ENCODE results near the gene DOHH. TPM values are rescaled to one million over a fixed set of nuclear protein-coding genes. Genes with fewer than 3 reads are reported as not detected.

DOHH gene
- total RNA-seq, 1 donor from 2014 or later, result 15.0 TPM

- TF ChIP-seq CTCF (IDR thresholded peaks at IDR 0.05) (no peak), POLR2AphosphoS5 (IDR thresholded peaks at IDR 0.05; ENCODE audit: insufficient read depth in 1 of 2, low read depth in 1 of 2) (peak in 1 of 2 donors; percentile 28)
- H3K4me3 ChIP-seq, result no peak overlapping the region
- intact Hi-C loops (cut with DNase I), result no loop called here
- peak overlapping the region; percentile 69 for H3K27ac ChIP-seq
- H3K27me3 ChIP-seq, result no peaks in the 10 kb centered on the region
- no peaks in the 10 kb centered on the region for H3K9me3 ChIP-seq
- peaks cover 30% of the 10 kb centered on the region for H3K4me1 ChIP-seq
- H3K36me3 ChIP-seq, result peaks cover 0 to 20% of the 10 kb centered on the region in 2 donors
- no peak for DNase-seq (ENCODE audit: extremely low spot score in 2 of 2)
Measured at GRCh38 chr19:3463714-3464586, 36.5 kb downstream of the DOHH start.

DNA sequence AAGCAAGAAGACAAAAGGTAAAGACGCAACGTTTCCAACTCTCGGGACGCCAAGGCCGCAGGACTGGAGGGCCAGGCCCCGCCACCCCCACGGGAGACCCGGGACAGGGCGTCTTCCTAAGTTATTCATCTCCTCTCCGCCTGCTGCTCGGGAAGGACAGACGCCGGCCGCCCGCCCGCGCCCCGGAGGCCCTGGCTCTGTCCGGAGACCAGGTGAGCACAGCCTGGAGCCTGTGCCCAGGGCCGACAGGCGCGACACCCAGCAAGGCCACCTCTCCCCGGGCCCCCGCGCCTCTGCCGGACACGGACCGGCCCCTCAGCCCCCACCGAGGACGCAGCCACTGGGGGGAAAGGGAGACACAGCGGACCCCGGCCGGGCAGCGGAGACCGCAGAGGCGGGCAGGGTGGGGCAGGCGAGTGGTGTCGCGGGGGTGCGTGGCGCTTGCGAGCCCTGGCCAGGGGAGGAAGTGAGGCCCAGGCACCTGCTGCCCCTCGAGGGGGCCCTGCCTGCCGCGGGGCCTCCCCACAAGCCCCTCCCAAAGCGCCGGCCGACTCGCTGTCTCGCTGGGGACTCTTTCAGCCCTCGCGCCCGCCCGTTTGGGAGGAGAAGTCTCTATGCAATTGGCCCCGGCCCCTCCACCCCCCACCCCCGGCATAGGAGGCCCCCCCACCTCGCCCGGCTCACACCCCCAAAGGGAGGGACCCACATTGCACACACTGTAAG, 37.3 kb downstream of the DOHH start:
- Histone ChIP-seq H3K27me3 (no peaks in the 10 kb centered on the region), H3K36me3 (peaks cover 0 to 20% of the 10 kb centered on the region in 2 donors), H3K27ac (peak overlapping the region; percentile 69), H3K9me3 (no peaks in the 10 kb centered on the region), H3K4me3 (no peak overlapping the region), H3K4me1 (peaks cover 34% of the 10 kb centered on the region)
- TF ChIP-seq POLR2AphosphoS5 (IDR thresholded peaks at IDR 0.05; ENCODE audit: insufficient read depth in 1 of 2, low read depth in 1 of 2) (peak in 1 of 2 donors; percentile 15), CTCF (IDR thresholded peaks at IDR 0.05) (no peak), POLR2A (IDR thresholded peaks at IDR 0.05) (no peak)
- intact Hi-C loops (cut with DNase I), result no loop called here
- DNase-seq (ENCODE audit: extremely low spot score in 2 of 2), result no peak

GRCh38 chr19:3459965-3460582, 40.4 kb downstream of the DOHH start:
- H3K4me3 ChIP-seq, result no peak overlapping the region
- peaks cover 0 to 34% of the 10 kb centered on the region in 2 donors for H3K36me3 ChIP-seq
- no peaks in the 10 kb centered on the region for H3K27me3 ChIP-seq
- no peak for TF ChIP-seq POLR2AphosphoS5 (IDR thresholded peaks at IDR 0.05; ENCODE audit: insufficient read depth in 1 of 2, low read depth in 1 of 2)
- no peak for TF ChIP-seq POLR2A (IDR thresholded peaks at IDR 0.05)
- no peak for TF ChIP-seq CTCF (IDR thresholded peaks at IDR 0.05)
- H3K4me1 ChIP-seq, result peaks cover 44% of the 10 kb centered on the region
- no peaks in the 10 kb centered on the region for H3K9me3 ChIP-seq
- intact Hi-C loops (cut with DNase I), result no loop called here
- H3K27ac ChIP-seq, result peak overlapping the region; percentile 96
- no peak for DNase-seq (ENCODE audit: extremely low spot score in 2 of 2)

- peak in 1 of 2 donors; percentile 94 for DNase-seq (ENCODE audit: extremely low spot score in 2 of 2)
- H3K9me3 ChIP-seq, result no peaks in the 10 kb centered on the region
- TF ChIP-seq POLR2AphosphoS5 (IDR thresholded peaks at IDR 0.05; ENCODE audit: insufficient read depth in 1 of 2, low read depth in 1 of 2) (peak; percentile 41 to 83), POLR2A (IDR thresholded peaks at IDR 0.05) (no peak)
- no peaks in the 10 kb centered on the region for H3K27me3 ChIP-seq
- peaks cover 40% of the 10 kb centered on the region for H3K4me1 ChIP-seq
- H3K27ac ChIP-seq, result peak overlapping the region; percentile 96
- H3K4me3 ChIP-seq, result peak overlapping the region in 1 of 2 donors; percentile 27
- peaks cover 0 to 42% of the 10 kb centered on the region in 2 donors for H3K36me3 ChIP-seq
- intact Hi-C loops (cut with DNase I), result no loop called here
Measured at GRCh38 chr19:3459089-3459881, 41.2 kb downstream of the DOHH start.

Measured in vagina (tissue), 2 donors.